PC-3 (cell line): ENCODE data around the gene SAMD4A. TPM values are rescaled to one million over a fixed set of nuclear protein-coding genes. Genes with fewer than 3 reads are reported as not detected.

Experiments
- ATAC-seq: fragments of 200-7000 bp; cut with Tn5 transposase; 2 replicates; pipeline ENCODE4 v1.9.1; 2020; ENCODE audit warnings: mild to moderate bottlenecking, moderate library complexity
- BruUV-seq: library from RNA; stranded (reverse); fragments of 400-500 nt; replicated peaks from 2 replicates; lab custom pipeline; 2021; lab: Mats Ljungman, UMichigan
- CTCF ChIA-PET: fragments of 300-600 bp; sonication (Branson Sonifier 250); formaldehyde crosslinking; loops from one replicate; lab custom pipeline; 2022; ENCODE audit warnings: antibody characterized with exemption; lab: Charles Lee
- POLR2A ChIA-PET: fragments of 300-600 bp; sonication (Branson Sonifier 250); formaldehyde crosslinking; loops from one replicate; lab custom pipeline; 2022; ENCODE audit warnings: antibody characterized with exemption; ENCODE audit not compliant: unreplicated experiment; lab: Charles Lee
- DNase-seq: peaks from one replicate; pipeline ENCODE4 v3.0.0-alpha.2; 2015
- H2AFZ ChIP-seq: fragments of 300-600 bp; sonication (generic); 2 replicates; pipeline ENCODE4 v1.6.0; 2016; ENCODE audit warnings: antibody characterized with exemption, low read length
- H3F3A ChIP-seq: fragments of 300-600 bp; sonication (generic); one replicate; pipeline ENCODE4 v1.6.0; 2017; ENCODE audit warnings: antibody characterized with exemption, low read length, control low read depth, mild to moderate bottlenecking; ENCODE audit not compliant: unreplicated experiment
- H3K27ac ChIP-seq: fragments of 300-600 bp; sonication (generic); 2 replicates; pipeline ENCODE4 v1.5.1; 2016; ENCODE audit warnings: mild to moderate bottlenecking, low read length
- H3K27me3 ChIP-seq: fragments of 300-600 bp; sonication (generic); 2 replicates; pipeline ENCODE4 v1.6.1; 2016; ENCODE audit warnings: low read length, mixed read lengths
- H3K36me3 ChIP-seq: fragments of 300-600 bp; sonication (generic); 2 replicates; pipeline ENCODE4 v1.6.1; 2016; ENCODE audit warnings: low read depth, mixed run types, low read length, mixed read lengths
- H3K4me1 ChIP-seq: fragments of 300-600 bp; sonication (generic); 2 replicates; pipeline ENCODE4 v1.5.1; 2016; ENCODE audit warnings: low read length; ENCODE audit not compliant: insufficient read depth
- H3K4me2 ChIP-seq: fragments of 300-600 bp; sonication (generic); 2 replicates; pipeline ENCODE4 v1.6.0; 2016; ENCODE audit warnings: low read length
- H3K4me3 ChIP-seq: fragments of 300-600 bp; sonication (generic); 2 replicates; pipeline ENCODE4 v1.5.1; 2016; ENCODE audit warnings: mild to moderate bottlenecking, low read length, mixed read lengths
- H3K79me2 ChIP-seq: fragments of 300-600 bp; sonication (generic); 2 replicates; pipeline ENCODE4 v1.6.1; 2017; ENCODE audit warnings: low read length, mixed read lengths
- H3K9ac ChIP-seq: fragments of 300-600 bp; sonication (generic); 2 replicates; pipeline ENCODE4 v1.6.0; 2016; ENCODE audit warnings: mild to moderate bottlenecking, low read length
- H3K9me2 ChIP-seq: fragments of 300-600 bp; sonication (generic); replicated peaks from 2 replicates; pipeline ENCODE4 v1.6.1; 2016; ENCODE audit warnings: mixed run types, low read length, mixed read lengths
- H3K9me3 ChIP-seq: fragments of 300-600 bp; sonication (generic); 2 replicates; pipeline ENCODE4 v1.6.1; 2016; ENCODE audit warnings: low read length, mixed read lengths
- H4K20me1 ChIP-seq: fragments of 300-600 bp; sonication (generic); 2 replicates; pipeline ENCODE4 v1.6.1; 2016; ENCODE audit warnings: low read length, mixed read lengths
- EZH2 ChIP-seq: fragments of 300-600 bp; sonication (generic); IDR thresholded peaks from one replicate; pipeline ENCODE4 v1.6.1; 2017; ENCODE audit warnings: antibody characterized with exemption, mild to moderate bottlenecking, low read length; ENCODE audit not compliant: unreplicated experiment
- EZH2phosphoT487 ChIP-seq: fragments of 300-600 bp; sonication (generic); IDR thresholded peaks from 2 replicates; pipeline ENCODE4 v1.6.1; 2018; ENCODE audit warnings: mild to moderate bottlenecking, antibody characterized with exemption, low read length, borderline replicate concordance
- intact Hi-C: fragments of 100-400 bp; cut with micrococcal nuclease; formaldehyde crosslinking; loops from 2 replicates; pipeline ENCODE4 v1.9.0; 2023
- total RNA-seq: library from RNA; depleted of rRNA; stranded (reverse); fragments of >200 nt; gene quantifications from 2 replicates; pipeline ENCODE4 v1.2.3, GENCODE V29; 2014
- TF ChIP-seq, protein P1 (sequence below): fragments of 300-600 bp; sonication (generic); conservative IDR thresholded peaks from 2 replicates; pipeline ENCODE4 v1.5.1; 2017; ENCODE audit warnings: antibody characterized with exemption, low read depth, mild to moderate bottlenecking, low read length

SAMD4A gene
- total RNA-seq, 1 experiment from 2014 or later, result 42.9 TPM

DNA sequence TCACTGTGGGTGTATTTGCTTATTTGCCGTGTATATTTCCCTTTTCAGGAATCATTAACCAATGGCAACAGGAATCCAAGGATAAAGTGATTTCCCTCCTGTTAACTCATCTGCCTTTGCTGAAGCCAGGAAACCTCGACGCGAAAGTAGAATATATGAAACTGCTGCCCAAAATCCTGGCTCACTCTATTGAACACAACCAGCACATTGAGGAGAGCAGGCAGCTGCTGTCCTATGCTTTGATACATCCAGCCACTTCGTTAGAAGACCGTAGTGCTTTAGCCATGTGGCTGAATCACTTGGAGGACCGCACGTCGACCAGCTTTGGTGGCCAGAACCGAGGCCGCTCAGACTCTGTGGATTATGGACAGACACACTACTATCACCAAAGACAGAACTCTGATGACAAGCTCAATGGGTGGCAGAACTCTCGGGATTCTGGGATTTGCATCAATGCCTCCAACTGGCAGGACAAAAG, 135.1 kb downstream of the SAMD4A start:
- DNase-seq, result no peak
- no peak overlapping the region for H3K4me2 ChIP-seq
- H3K9ac ChIP-seq, result no peak overlapping the region
- H3K27ac ChIP-seq, result no peak overlapping the region
- TF ChIP-seq EZH2phosphoT487, result no peak
- TF ChIP-seq, protein P1, sequence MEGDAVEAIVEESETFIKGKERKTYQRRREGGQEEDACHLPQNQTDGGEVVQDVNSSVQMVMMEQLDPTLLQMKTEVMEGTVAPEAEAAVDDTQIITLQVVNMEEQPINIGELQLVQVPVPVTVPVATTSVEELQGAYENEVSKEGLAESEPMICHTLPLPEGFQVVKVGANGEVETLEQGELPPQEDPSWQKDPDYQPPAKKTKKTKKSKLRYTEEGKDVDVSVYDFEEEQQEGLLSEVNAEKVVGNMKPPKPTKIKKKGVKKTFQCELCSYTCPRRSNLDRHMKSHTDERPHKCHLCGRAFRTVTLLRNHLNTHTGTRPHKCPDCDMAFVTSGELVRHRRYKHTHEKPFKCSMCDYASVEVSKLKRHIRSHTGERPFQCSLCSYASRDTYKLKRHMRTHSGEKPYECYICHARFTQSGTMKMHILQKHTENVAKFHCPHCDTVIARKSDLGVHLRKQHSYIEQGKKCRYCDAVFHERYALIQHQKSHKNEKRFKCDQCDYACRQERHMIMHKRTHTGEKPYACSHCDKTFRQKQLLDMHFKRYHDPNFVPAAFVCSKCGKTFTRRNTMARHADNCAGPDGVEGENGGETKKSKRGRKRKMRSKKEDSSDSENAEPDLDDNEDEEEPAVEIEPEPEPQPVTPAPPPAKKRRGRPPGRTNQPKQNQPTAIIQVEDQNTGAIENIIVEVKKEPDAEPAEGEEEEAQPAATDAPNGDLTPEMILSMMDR, result no peak
- TF ChIP-seq EZH2, result no peak
- H3K4me1 ChIP-seq, result peaks cover 15% of the 10 kb centered on the region
- TSS peak; percentile 8 for BruUV-seq
- no peak overlapping the region for H2AFZ ChIP-seq
- H3K4me3 ChIP-seq, result no peak overlapping the region
- intact Hi-C loops, result no loop called here
- no peaks in the 10 kb centered on the region; the same call in 1 of the 2 replicates for H3K36me3 ChIP-seq
- no peaks in the 10 kb centered on the region for H4K20me1 ChIP-seq
- H3K79me2 ChIP-seq, result peaks cover 16% of the 10 kb centered on the region
- POLR2A ChIA-PET, result no interaction called here
- H3K9me3 ChIP-seq, result no peaks in the 10 kb centered on the region
- no peaks in the 10 kb centered on the region for H3K9me2 ChIP-seq
- ATAC-seq, result no peak
- no peaks in the 10 kb centered on the region for H3K27me3 ChIP-seq
- CTCF ChIA-PET, result no interaction called here
- H3F3A ChIP-seq, result no peaks in the 10 kb centered on the region

DNA sequence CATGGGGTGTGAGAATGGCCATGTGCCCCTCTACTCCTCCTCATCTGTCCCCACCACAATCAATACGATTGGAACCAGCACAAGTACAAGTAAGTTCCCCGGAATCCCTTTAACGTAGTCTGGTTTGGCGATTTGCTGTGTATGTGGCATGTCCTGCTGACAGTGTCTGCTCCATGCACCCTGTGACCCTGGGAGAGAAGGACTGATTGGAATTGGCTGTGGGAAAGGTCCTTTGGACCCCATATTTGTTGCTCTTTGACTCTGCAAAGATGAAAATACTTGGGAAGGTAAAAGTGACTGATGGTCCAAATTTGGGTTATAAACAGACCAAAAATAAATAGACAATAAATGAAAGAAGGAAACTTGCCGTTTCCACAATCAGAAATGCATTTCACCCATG, 135.6 kb downstream of the SAMD4A start:
- Histone ChIP-seq H3K9ac (no peak overlapping the region), H3K27ac (no peak overlapping the region), H2AFZ (no peak overlapping the region), H3F3A (no peaks in the 10 kb centered on the region), H3K9me3 (no peaks in the 10 kb centered on the region), H3K27me3 (no peaks in the 10 kb centered on the region), H3K36me3 (no peaks in the 10 kb centered on the region; the same call in 1 of the 2 replicates), H4K20me1 (no peaks in the 10 kb centered on the region), H3K4me3 (no peak overlapping the region), H3K9me2 (no peaks in the 10 kb centered on the region), H3K4me2 (no peak overlapping the region), H3K79me2 (peaks cover 16% of the 10 kb centered on the region), H3K4me1 (peaks cover 12% of the 10 kb centered on the region)
- ChIA-PET CTCF (no interaction called here), POLR2A (no interaction called here)
- TF ChIP-seq, protein P1, result no peak
- no peak for TF ChIP-seq EZH2
- no peak for TF ChIP-seq EZH2phosphoT487
- DNase-seq (no peak), ATAC-seq (no peak)
- no TSS peak for BruUV-seq
- intact Hi-C loops, result no loop called here

DNA sequence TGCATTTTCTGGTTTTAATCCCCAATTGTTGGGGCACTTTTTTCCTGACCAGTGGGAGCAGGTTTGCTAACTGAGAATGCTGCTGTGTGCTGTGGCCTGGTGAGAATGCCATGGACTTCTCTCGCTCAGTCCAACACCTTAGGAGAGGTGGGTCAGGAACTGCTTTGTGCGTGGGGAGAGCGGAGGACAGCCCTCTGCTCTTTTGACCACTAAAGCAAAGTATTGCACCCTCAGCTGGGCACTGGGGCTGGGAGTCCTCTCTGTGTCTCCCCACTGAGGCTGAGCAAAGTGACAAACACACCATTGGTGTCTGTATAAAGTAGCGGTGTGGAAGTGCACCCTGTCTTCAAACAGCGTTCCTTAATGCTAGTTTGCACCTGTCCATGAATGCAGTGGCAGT, 136.2 kb downstream of the SAMD4A start:
- H3K79me2 ChIP-seq, result peaks cover 16% of the 10 kb centered on the region
- no peaks in the 10 kb centered on the region for H3F3A ChIP-seq
- no peaks in the 10 kb centered on the region for H3K9me2 ChIP-seq
- H3K4me3 ChIP-seq, result no peak overlapping the region
- H4K20me1 ChIP-seq, result no peaks in the 10 kb centered on the region
- no peaks in the 10 kb centered on the region for H3K9me3 ChIP-seq
- TF ChIP-seq EZH2 (no peak), EZH2phosphoT487 (no peak)
- TF ChIP-seq, protein P1, result no peak
- H2AFZ ChIP-seq, result no peak overlapping the region
- H3K27ac ChIP-seq, result no peak overlapping the region
- ATAC-seq (no peak), DNase-seq (no peak)
- intact Hi-C loops, result no loop called here
- H3K27me3 ChIP-seq, result no peaks in the 10 kb centered on the region
- POLR2A ChIA-PET, result no interaction called here
- no peak overlapping the region for H3K4me2 ChIP-seq
- peaks cover 7% of the 10 kb centered on the region; the same call in 1 of the 2 replicates for H3K4me1 ChIP-seq
- no peak overlapping the region for H3K9ac ChIP-seq
- no peaks in the 10 kb centered on the region; the same call in 1 of the 2 replicates for H3K36me3 ChIP-seq
- BruUV-seq, result no TSS peak
- CTCF ChIA-PET, result no interaction called here
